Fibroblast of peridontal ligament (primary cell): ENCODE data around the gene SERPINB6.
"Not testable (repeated sequence)": the region's sequence is repeated elsewhere in the genome, so short reads cannot be mapped to it uniquely, and the experiment has no call there.

Experiments
- DNase-seq: peaks from one replicate; pipeline ENCODE4 v3.0.0-alpha.2; 2010; ENCODE audit errors: extremely low read depth

The SERPINB6 gene

GRCh38 chr6:2999618-3000557 is 28.5 kb upstream of the SERPINB6 start, which contains the start of gene NQO2:
NQO2 (plus strand) TSS chr6:2999894; CDS start chr6:3006553, 6,659 bp downstream.
- DNase-seq: peak; percentile 71

GRCh38 chr6:2998998-2999617 is 27.7 kb upstream of the SERPINB6 start:
- peak; percentile 64 for DNase-seq

GRCh38 chr6:2998249-2998997 is 27.1 kb upstream of the SERPINB6 start:
- DNase-seq: not testable (repeated sequence)

GRCh38 chr6:2993755-2994317 is 22.5 kb upstream of the SERPINB6 start:
- DNase-seq: no peak

- DNase-seq: no peak
Measured at GRCh38 chr6:2992330-2992979, 21.1 kb upstream of the SERPINB6 start.

GRCh38 chr6:2990932-2991506 is 19.7 kb upstream of the SERPINB6 start:
- DNase-seq: no peak

GRCh38 chr6:2990248-2990931 is 19.0 kb upstream of the SERPINB6 start:
- DNase-seq: peak; percentile 54

- peak; percentile 99 for DNase-seq
Measured at GRCh38 chr6:2989332-2990247, 18.2 kb upstream of the SERPINB6 start.

- DNase-seq: peak; percentile 84
Measured at GRCh38 chr6:2988426-2989331, 17.3 kb upstream of the SERPINB6 start.

GRCh38 chr6:2988094-2988425 is 16.7 kb upstream of the SERPINB6 start:
- DNase-seq: no peak

GRCh38 chr6:2986722-2987221 is 15.4 kb upstream of the SERPINB6 start:
- peak; percentile 96 for DNase-seq

- DNase-seq: no peak
Measured at GRCh38 chr6:2984738-2985406, 13.5 kb upstream of the SERPINB6 start.

- DNase-seq: no peak
Measured at GRCh38 chr6:2982426-2983117, 11.2 kb upstream of the SERPINB6 start.

- no peak for DNase-seq
Measured at GRCh38 chr6:2980465-2980855, 9.1 kb upstream of the SERPINB6 start.

GRCh38 chr6:2979819-2980464 is 8.6 kb upstream of the SERPINB6 start:
- no peak for DNase-seq

GRCh38 chr6:2978923-2979322 is 7.6 kb upstream of the SERPINB6 start:
- DNase-seq: no peak
